Measurements from ENCODE around the gene SMIM22. TPM values are rescaled to one million over a fixed set of nuclear protein-coding genes. Genes with fewer than 3 reads are reported as not detected.

The SMIM22 gene
- total RNA-seq (2022; extraction: Qiagen RNA extraction; ENCODE audit: low read depth), result 0.38 TPM in 1 of 5 replicates, not detected in the others

DNA sequence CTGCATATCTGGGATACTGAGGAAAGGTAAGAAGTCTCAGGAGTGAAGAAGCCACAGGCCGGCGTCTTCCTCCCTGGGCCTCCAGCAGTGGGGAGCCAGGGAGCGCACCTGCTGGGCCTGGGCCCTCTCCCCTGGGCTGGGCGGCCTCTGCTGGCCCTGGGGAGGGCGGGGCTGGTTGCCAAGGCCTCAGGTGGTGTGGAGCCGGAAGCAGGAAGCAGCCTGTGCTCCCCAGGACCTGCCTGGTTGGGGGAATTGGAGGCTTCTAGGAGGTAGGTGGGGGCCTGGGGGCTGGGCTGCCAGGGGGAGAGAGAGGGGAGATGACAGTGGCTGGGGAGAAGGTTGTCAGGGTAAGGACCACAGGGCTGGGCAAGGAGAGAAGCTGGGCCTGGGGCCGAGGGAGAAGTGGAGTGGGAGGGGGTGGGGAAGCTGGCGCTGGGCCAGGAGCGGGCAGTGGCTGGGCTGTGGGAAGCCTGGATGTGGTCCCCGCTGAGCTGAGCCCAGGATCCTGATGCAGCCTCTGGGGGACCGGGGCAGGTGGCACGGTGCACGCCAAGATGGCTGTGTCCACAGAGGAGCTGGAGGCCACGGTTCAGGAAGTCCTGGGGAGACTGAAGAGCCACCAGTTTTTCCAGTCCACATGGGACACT, at the start of gene SMIM22:
Gene SMIM22, plus strand, starts transcription at position 189 of the 647 bp plus-strand sequence. Its CDS starts 366 bp downstream, at position 555.

DNA sequence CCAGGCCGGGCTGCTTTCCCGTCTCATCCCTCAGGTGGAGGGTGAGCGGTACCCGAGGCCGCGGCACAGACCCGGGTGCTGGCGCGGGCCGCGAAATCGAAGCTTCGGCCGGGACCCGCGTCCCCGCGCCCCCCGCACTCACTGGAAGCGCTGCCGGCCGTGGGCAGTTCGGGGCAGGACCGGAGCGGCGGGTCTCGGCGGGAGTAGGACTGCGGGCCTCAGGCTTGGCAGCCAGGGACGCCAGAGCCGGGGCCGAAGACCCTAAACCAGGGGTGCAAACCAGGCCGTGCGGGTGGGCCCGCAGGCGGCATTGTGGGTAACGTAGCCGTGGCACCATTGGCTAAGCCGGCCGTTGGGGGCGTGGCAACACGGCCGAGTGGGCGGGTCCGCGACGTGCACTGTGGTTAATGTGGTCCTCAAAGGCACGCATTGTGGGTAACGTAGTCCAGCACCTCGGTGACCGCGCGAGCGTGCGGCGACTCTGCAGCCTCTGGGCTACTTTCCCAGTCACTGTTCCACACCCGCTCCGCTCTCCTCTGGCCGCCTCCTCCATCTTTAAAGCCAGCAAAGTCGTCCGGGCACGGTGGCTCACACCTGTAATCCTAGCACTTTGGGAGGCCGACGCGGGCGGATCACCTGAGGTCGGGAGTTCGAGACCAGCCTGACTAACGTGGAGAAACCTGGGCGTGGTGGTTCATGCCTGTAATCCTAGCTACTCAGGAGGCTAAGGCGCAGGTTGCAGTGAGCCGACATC, 28.1 kb upstream of the SMIM22 start, which contains the start of gene ZNF500:
Gene ZNF500, minus strand, starts transcription at position 288 of the 754 bp plus-strand sequence. CDS start 1,184 bp downstream, outside the sequence.

DNA sequence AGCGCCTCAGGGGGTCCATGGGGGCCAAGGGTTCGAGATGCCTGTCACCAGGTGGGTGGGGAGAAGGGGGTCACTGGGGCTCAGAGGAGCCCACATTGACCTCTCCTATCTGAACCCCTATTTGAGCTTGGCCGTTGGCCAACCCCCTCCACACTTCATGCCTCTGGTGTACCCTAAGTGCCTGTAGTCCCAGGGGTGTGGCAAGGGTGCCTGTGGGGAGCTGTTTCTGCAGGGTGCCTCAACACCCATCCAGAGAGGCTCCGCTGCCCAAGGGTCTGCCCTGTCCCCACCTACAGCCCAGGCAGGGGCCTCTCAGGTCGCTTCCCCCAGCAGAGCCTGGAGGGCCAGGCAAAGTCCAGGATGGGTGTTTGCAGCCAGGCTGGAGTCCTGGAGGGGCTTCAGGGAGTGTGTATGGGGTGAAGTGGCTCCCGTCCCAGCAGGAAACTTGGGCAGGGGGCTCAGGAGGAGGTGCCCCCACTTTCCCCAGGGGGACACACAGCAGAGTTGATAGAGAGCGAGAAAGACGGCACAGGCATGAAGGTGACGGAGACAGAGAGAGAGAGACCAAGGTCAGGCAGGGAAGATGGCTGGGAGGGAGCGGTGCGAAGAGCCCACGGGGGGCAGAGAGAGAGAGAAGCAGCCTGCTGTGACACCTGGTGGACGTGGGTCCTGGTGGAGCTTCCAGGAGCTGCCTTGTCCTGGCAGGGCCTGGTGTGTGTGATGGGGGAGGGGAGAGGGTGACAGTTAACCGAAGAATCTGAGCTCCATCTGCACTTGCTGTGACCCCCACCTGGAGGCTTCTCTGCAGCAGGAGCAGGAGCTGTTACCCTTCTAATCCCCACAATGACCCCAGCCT, 7.3 kb upstream of the SMIM22 start, which contains the start of gene SEPTIN12:
Gene SEPTIN12, minus strand, starts transcription at position 719 of the 856 bp plus-strand sequence. Its CDS starts 700 bp downstream, at position 19.

DNA sequence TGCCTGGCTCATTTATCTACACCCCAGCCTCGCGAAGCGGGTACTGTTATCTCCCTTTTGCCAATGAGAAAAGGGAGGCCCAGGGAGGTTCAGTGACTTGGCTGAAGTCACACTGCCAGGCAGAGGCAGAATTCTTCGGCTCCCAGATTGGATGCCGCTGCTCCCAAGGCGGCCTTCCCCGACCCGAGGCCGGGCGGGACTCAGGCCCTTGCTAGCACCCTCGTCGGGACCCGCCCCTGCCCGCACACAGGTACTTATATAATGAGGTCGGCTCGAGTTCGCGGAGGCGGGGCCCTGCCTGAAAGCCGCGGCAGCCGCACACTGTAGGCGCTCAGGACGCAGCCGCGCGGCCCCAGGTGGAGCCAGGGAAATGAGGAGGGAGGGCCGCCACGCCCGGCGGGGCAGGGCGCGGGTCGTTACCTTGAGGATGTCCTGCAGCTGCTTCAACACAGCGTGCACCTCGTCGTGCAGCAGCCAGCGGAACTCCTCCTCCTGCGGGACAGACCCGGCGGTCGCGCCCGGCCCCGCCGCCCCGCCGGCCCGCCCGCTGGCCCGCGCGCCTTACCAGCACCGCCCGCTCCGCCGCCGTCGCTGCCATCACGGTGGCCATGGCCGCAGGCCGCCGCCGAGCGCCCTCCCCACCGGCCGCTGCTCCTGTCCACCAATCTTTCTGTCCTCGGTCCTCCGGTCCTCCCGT, 6.9 kb downstream of the SMIM22 start, which contains the start of gene ROGDI:
Gene ROGDI, minus strand, starts transcription at position 672 of the 697 bp plus-strand sequence. Its CDS starts 62 bp downstream, at position 610.

Other genes with a start within 250 kb of the SMIM22 start
- not detected in 5 replicates for gene C16orf96, start 239.0 kb upstream of the SMIM22 start, total RNA-seq (2022; extraction: Qiagen RNA extraction; ENCODE audit: low read depth)
- gene UBALD1, start 180.5 kb upstream of the SMIM22 start, total RNA-seq (2022; extraction: Qiagen RNA extraction; ENCODE audit: low read depth), result 38.6 to 62.1 TPM (median 52.4 TPM) in 5 replicates
- gene MGRN1, start 170.5 kb upstream of the SMIM22 start, total RNA-seq (2022; extraction: Qiagen RNA extraction; ENCODE audit: low read depth), result 36.8 to 44.4 TPM (median 39.7 TPM) in 5 replicates
- gene NUDT16L1, start 101.8 kb upstream of the SMIM22 start, total RNA-seq (2022; extraction: Qiagen RNA extraction; ENCODE audit: low read depth), result 17.3 to 25.8 TPM (median 22.0 TPM) in 5 replicates
- gene ANKS3, start 61.1 kb upstream of the SMIM22 start, total RNA-seq (2022; extraction: Qiagen RNA extraction; ENCODE audit: low read depth), result 20.8 to 27.7 TPM (median 26.1 TPM) in 5 replicates
- 0.46 to 1.6 TPM (median 1.2 TPM) in 5 replicates for gene DNAAF8, start 60.8 kb upstream of the SMIM22 start, total RNA-seq (2022; extraction: Qiagen RNA extraction; ENCODE audit: low read depth)
- 7.6 to 9.8 TPM (median 8.7 TPM) in 5 replicates for gene ZNF500, start 28.2 kb upstream of the SMIM22 start, total RNA-seq (2022; extraction: Qiagen RNA extraction; ENCODE audit: low read depth)
- not detected in 5 replicates for gene SEPTIN12, start 7.0 kb upstream of the SMIM22 start, total RNA-seq (2022; extraction: Qiagen RNA extraction; ENCODE audit: low read depth)
- gene ROGDI, start 7.3 kb downstream of the SMIM22 start, total RNA-seq (2022; extraction: Qiagen RNA extraction; ENCODE audit: low read depth), result 8.9 to 16.1 TPM (median 12.1 TPM) in 5 replicates
- gene GLYR1, start 51.9 kb downstream of the SMIM22 start, total RNA-seq (2022; extraction: Qiagen RNA extraction; ENCODE audit: low read depth), result 37.2 to 47.5 TPM (median 43.6 TPM) in 5 replicates
- 26.9 to 31.5 TPM (median 30.2 TPM) in 5 replicates for gene UBN1, start 52.1 kb downstream of the SMIM22 start, total RNA-seq (2022; extraction: Qiagen RNA extraction; ENCODE audit: low read depth)
- gene PPL, start 141.8 kb downstream of the SMIM22 start, total RNA-seq (2022; extraction: Qiagen RNA extraction; ENCODE audit: low read depth), result 2.5 to 3.0 TPM (median 2.6 TPM) in 5 replicates
- 0.03 to 0.13 TPM (median 0.10 TPM) in 3 of 5 replicates, not detected in the others for gene SEC14L5, start 163.0 kb downstream of the SMIM22 start, total RNA-seq (2022; extraction: Qiagen RNA extraction; ENCODE audit: low read depth)
- gene NAGPA, start 238.6 kb downstream of the SMIM22 start, total RNA-seq (2022; extraction: Qiagen RNA extraction; ENCODE audit: low read depth), result 15.6 to 19.1 TPM (median 16.9 TPM) in 5 replicates